ENCODE measurements around the gene R3HDM2.

R3HDM2 gene

DNA sequence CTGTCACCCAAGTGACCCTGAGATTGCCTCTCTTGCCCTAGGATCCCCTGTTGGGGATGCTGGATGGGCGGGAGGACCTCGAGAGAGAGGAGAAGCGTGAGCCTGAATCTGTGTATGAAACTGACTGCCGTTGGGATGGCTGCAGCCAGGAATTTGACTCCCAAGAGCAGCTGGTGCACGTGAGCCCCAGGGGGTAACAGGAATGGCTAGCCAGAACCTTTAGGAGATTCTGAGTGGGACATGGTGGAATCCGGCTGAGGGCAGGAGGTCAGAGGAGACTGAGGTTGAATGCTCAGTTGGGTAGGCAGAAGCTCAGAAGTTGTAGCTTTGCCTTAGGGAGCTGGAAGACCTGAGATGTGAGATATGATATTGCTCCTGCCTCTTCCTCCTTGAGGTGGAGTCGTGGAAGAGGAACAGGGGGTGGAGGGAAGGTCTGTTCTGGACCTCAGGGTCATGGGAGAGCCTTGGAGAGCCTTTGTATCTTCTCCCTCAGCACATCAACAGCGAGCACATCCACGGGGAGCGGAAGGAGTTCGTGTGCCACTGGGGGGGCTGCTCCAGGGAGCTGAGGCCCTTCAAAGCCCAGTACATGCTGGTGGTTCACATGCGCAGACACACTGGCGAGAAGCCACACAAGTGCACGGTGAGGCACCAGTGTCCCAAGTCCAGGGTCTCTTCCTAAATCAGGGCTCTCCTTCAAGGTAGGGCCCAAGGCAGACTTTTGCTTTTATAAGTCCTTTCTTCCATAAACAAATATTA is 35.1 kb upstream of the R3HDM2 start:
- no peak overlapping the region for H4K8ac ChIP-seq (ENCODE audit: low read length)

DNA sequence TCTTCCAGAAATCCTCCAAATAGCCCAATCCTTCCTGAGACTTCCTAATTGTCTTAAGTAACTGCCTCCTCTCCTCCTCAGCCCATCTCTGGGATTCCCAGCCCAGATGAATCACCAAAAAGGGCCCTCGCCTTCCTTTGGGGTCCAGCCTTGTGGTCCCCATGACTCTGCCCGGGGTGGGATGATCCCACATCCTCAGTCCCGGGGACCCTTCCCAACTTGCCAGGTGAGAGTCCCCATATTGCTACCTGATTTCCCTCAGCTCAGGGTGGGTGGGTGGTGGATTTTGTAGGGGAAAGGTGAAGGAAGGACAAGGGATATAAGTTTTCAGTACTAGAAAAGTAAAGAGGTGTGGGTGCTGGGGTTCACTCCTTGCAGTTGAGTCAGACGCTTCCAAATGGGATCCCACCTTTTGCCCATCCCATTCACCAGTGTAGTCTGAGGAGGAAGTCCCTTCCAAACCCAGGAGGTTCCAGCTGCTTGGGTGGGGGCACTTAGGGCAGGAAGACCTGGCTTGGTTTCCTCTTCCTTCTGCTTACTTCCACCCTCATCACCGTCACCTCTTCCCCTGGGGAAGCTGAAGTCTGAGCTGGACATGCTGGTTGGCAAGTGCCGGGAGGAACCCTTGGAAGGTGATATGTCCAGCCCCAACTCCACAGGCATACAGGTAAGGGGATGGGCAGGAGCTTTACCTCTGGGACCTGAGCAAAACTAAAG is 34.3 kb upstream of the R3HDM2 start:
- WGBS, result 92% methylated on average over 6 of the region's 6 CpGs

More for the DNA sequence above, 35.1 kb upstream of the R3HDM2 start:
- Histone ChIP-seq H3K4me3 (ENCODE audit: insufficient read depth in 1 of 2, low read depth in 1 of 2, low read length in 2 of 2) (no peak overlapping the region), H3K4me2 (ENCODE audit: low read length, poor library complexity, severe bottlenecking) (no peak overlapping the region), H3K9ac (ENCODE audit: low read length) (no peak overlapping the region), H3K18ac (ENCODE audit: low read depth in 1 of 2, low read length in 2 of 2) (no peak overlapping the region), H3K4me1 (ENCODE audit: control insufficient read depth, insufficient read depth, low read depth, low read length) (peaks cover 3% of the 10 kb centered on the region), H2BK15ac (ENCODE audit: low read depth, poor library complexity, severe bottlenecking) (no peak overlapping the region), H3K4ac (ENCODE audit: low read depth in 1 of 2, low read length in 2 of 2) (no peak overlapping the region), H2AK5ac (ENCODE audit: low read length, severe bottlenecking) (no peak overlapping the region), H3K79me1 (replicated peaks; ENCODE audit: low read length, poor library complexity, severe bottlenecking) (peaks cover 2% of the 10 kb centered on the region), H3K27me3 (ENCODE audit: control insufficient read depth in 1 of 2, insufficient read depth in 1 of 2, low read length in 2 of 2) (peaks cover 51 to 76% of the 10 kb centered on the region in 2 experiments), H3K9me3 (ENCODE audit: control insufficient read depth, low read length) (no peaks in the 10 kb centered on the region), H3K14ac (ENCODE audit: low read length in 2 of 2) (no peak overlapping the region), H2BK5ac (ENCODE audit: low read depth, low read length, poor library complexity, severe bottlenecking) (no peak overlapping the region), H2BK12ac (ENCODE audit: low read length in 2 of 2) (no peak overlapping the region), H4K91ac (ENCODE audit: low read length) (no peak overlapping the region), H3K23ac (ENCODE audit: low read length in 2 of 2) (peak overlapping the region in 1 of 2 experiments; percentile 60), H2AFZ (ENCODE audit: low read depth, low read length) (peak overlapping the region; percentile 8), H3K36me3 (ENCODE audit: control insufficient read depth in 1 of 2, insufficient read depth in 2 of 2, low read depth in 1 of 2, low read length in 2 of 2) (no peaks in the 10 kb centered on the region), H3K27ac (ENCODE audit: low read length, poor library complexity, severe bottlenecking) (no peak overlapping the region), H2BK120ac (ENCODE audit: low read depth, low read length) (no peak overlapping the region)
- no peak for DNase-seq
- 90% methylated on average over 13 of the region's 14 CpGs for WGBS

DNA sequence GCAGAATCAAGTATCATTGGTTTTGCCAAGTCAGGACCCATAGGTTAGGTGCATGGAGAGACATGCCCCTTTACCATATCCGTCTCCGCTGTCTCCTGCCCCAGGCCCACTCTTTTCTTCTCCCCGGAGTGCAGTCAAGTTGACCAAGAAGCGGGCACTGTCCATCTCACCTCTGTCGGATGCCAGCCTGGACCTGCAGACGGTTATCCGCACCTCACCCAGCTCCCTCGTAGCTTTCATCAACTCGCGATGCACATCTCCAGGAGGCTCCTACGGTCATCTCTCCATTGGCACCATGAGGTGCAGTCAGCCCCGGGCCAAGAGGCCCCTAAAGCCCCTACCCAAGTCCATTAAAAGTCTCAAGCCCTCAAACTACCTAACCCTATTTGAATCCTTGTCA is 33.7 kb upstream of the R3HDM2 start:
- no peak overlapping the region for H3K4ac ChIP-seq (ENCODE audit: low read depth in 1 of 2, low read length in 2 of 2)
- peaks cover 10% of the 10 kb centered on the region for H3K4me1 ChIP-seq (ENCODE audit: control insufficient read depth, insufficient read depth, low read depth, low read length)
- H2AFZ ChIP-seq (ENCODE audit: low read depth, low read length), result no peak overlapping the region
- H4K8ac ChIP-seq (ENCODE audit: low read length), result no peak overlapping the region
- H3K9ac ChIP-seq (ENCODE audit: low read length), result no peak overlapping the region
- H2AK5ac ChIP-seq (ENCODE audit: low read length, severe bottlenecking), result no peak overlapping the region
- H3K27me3 ChIP-seq (ENCODE audit: control insufficient read depth in 1 of 2, insufficient read depth in 1 of 2, low read length in 2 of 2), result peaks cover 38 to 70% of the 10 kb centered on the region in 2 experiments
- no peak overlapping the region for H3K14ac ChIP-seq (ENCODE audit: low read length in 2 of 2)
- H3K9me3 ChIP-seq (ENCODE audit: control insufficient read depth, low read length), result no peaks in the 10 kb centered on the region
- peaks cover 2% of the 10 kb centered on the region for H3K79me1 ChIP-seq (replicated peaks; ENCODE audit: low read length, poor library complexity, severe bottlenecking)
- H3K4me2 ChIP-seq (ENCODE audit: low read length, poor library complexity, severe bottlenecking), result no peak overlapping the region
- H3K18ac ChIP-seq (ENCODE audit: low read depth in 1 of 2, low read length in 2 of 2), result no peak overlapping the region
- no peak overlapping the region for H2BK120ac ChIP-seq (ENCODE audit: low read depth, low read length)
- no peak overlapping the region for H3K4me3 ChIP-seq (ENCODE audit: insufficient read depth in 1 of 2, low read depth in 1 of 2, low read length in 2 of 2)
- H2BK5ac ChIP-seq (ENCODE audit: low read depth, low read length, poor library complexity, severe bottlenecking), result no peak overlapping the region
- no peak overlapping the region for H2BK12ac ChIP-seq (ENCODE audit: low read length in 2 of 2)
- no peak for DNase-seq
- WGBS, result 95% methylated on average over 12 of the region's 12 CpGs
- H2BK15ac ChIP-seq (ENCODE audit: low read depth, poor library complexity, severe bottlenecking), result no peak overlapping the region
- H3K27ac ChIP-seq (ENCODE audit: low read length, poor library complexity, severe bottlenecking), result no peak overlapping the region
- no peak overlapping the region for H3K23ac ChIP-seq (ENCODE audit: low read length in 2 of 2)
- no peak overlapping the region for H4K91ac ChIP-seq (ENCODE audit: low read length)
- no peaks in the 10 kb centered on the region for H3K36me3 ChIP-seq (ENCODE audit: control insufficient read depth in 1 of 2, insufficient read depth in 2 of 2, low read depth in 1 of 2, low read length in 2 of 2)

More for the DNA sequence above, 34.3 kb upstream of the R3HDM2 start:
- Histone ChIP-seq H2AFZ (ENCODE audit: low read depth, low read length) (no peak overlapping the region), H3K79me1 (replicated peaks; ENCODE audit: low read length, poor library complexity, severe bottlenecking) (peaks cover 2% of the 10 kb centered on the region), H3K23ac (ENCODE audit: low read length in 2 of 2) (no peak overlapping the region), H2AK5ac (ENCODE audit: low read length, severe bottlenecking) (no peak overlapping the region), H2BK5ac (ENCODE audit: low read depth, low read length, poor library complexity, severe bottlenecking) (no peak overlapping the region), H3K4me3 (ENCODE audit: insufficient read depth in 1 of 2, low read depth in 1 of 2, low read length in 2 of 2) (no peak overlapping the region), H3K4me2 (ENCODE audit: low read length, poor library complexity, severe bottlenecking) (no peak overlapping the region), H3K4ac (ENCODE audit: low read depth in 1 of 2, low read length in 2 of 2) (no peak overlapping the region), H2BK120ac (ENCODE audit: low read depth, low read length) (no peak overlapping the region), H3K9me3 (ENCODE audit: control insufficient read depth, low read length) (no peaks in the 10 kb centered on the region), H2BK12ac (ENCODE audit: low read length in 2 of 2) (no peak overlapping the region), H4K8ac (ENCODE audit: low read length) (no peak overlapping the region), H3K27me3 (ENCODE audit: control insufficient read depth in 1 of 2, insufficient read depth in 1 of 2, low read length in 2 of 2) (peaks cover 43 to 76% of the 10 kb centered on the region in 2 experiments), H3K36me3 (ENCODE audit: control insufficient read depth in 1 of 2, insufficient read depth in 2 of 2, low read depth in 1 of 2, low read length in 2 of 2) (no peaks in the 10 kb centered on the region), H4K91ac (ENCODE audit: low read length) (no peak overlapping the region), H3K4me1 (ENCODE audit: control insufficient read depth, insufficient read depth, low read depth, low read length) (peaks cover 10% of the 10 kb centered on the region), H3K14ac (ENCODE audit: low read length in 2 of 2) (no peak overlapping the region), H3K27ac (ENCODE audit: low read length, poor library complexity, severe bottlenecking) (no peak overlapping the region), H3K18ac (ENCODE audit: low read depth in 1 of 2, low read length in 2 of 2) (no peak overlapping the region), H2BK15ac (ENCODE audit: low read depth, poor library complexity, severe bottlenecking) (no peak overlapping the region), H3K9ac (ENCODE audit: low read length) (no peak overlapping the region)
- no peak for DNase-seq

DNA sequence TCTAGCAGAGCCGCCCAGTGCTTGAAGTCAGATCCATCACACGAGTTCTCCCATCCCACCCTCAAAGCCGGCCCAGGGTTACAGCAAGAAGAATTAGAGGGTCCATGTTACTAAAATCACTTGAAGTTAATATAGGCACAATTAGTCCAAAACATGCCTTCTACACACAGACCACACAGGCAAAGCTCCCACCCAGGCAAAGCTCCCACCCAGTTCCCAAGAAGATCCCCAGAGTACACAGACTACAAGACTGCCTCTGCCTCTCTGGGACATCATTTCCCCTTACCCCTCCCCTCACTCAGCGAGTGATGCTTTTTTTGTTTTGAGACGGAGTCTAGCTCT is 32.0 kb upstream of the R3HDM2 start:
- H3K79me1 ChIP-seq (replicated peaks; ENCODE audit: low read length, poor library complexity, severe bottlenecking), result peaks cover 2% of the 10 kb centered on the region
- H3K36me3 ChIP-seq (ENCODE audit: control insufficient read depth in 1 of 2, insufficient read depth in 2 of 2, low read depth in 1 of 2, low read length in 2 of 2), result no peaks in the 10 kb centered on the region
- H3K4ac ChIP-seq (ENCODE audit: low read depth in 1 of 2, low read length in 2 of 2), result no peak overlapping the region
- no peak overlapping the region for H2AFZ ChIP-seq (ENCODE audit: low read depth, low read length)
- no peak overlapping the region for H2BK12ac ChIP-seq (ENCODE audit: low read length in 2 of 2)
- no peak overlapping the region for H4K91ac ChIP-seq (ENCODE audit: low read length)
- no peak overlapping the region for H2AK5ac ChIP-seq (ENCODE audit: low read length, severe bottlenecking)
- H3K9ac ChIP-seq (ENCODE audit: low read length), result no peak overlapping the region
- 45% methylated on average over 4 of the region's 5 CpGs for WGBS
- no peak overlapping the region for H2BK15ac ChIP-seq (ENCODE audit: low read depth, poor library complexity, severe bottlenecking)
- no peak overlapping the region for H3K4me3 ChIP-seq (ENCODE audit: insufficient read depth in 1 of 2, low read depth in 1 of 2, low read length in 2 of 2)
- H3K27me3 ChIP-seq (ENCODE audit: control insufficient read depth in 1 of 2, insufficient read depth in 1 of 2, low read length in 2 of 2), result peaks cover 29 to 56% of the 10 kb centered on the region in 2 experiments
- no peak overlapping the region for H3K27ac ChIP-seq (ENCODE audit: low read length, poor library complexity, severe bottlenecking)
- H4K8ac ChIP-seq (ENCODE audit: low read length), result no peak overlapping the region
- no peak overlapping the region for H3K14ac ChIP-seq (ENCODE audit: low read length in 2 of 2)
- H3K18ac ChIP-seq (ENCODE audit: low read depth in 1 of 2, low read length in 2 of 2), result no peak overlapping the region
- no peak overlapping the region for H2BK5ac ChIP-seq (ENCODE audit: low read depth, low read length, poor library complexity, severe bottlenecking)
- no peak overlapping the region for H3K23ac ChIP-seq (ENCODE audit: low read length in 2 of 2)
- H3K4me1 ChIP-seq (ENCODE audit: control insufficient read depth, insufficient read depth, low read depth, low read length), result peaks cover 12% of the 10 kb centered on the region
- no peak overlapping the region for H2BK120ac ChIP-seq (ENCODE audit: low read depth, low read length)
- H3K9me3 ChIP-seq (ENCODE audit: control insufficient read depth, low read length), result no peaks in the 10 kb centered on the region
- H3K4me2 ChIP-seq (ENCODE audit: low read length, poor library complexity, severe bottlenecking), result peak overlapping the region; percentile 13
- DNase-seq, result no peak

Data from mesenchymal stem cell (in vitro differentiated cells and primary cell).